IPS-20b (cell line): ENCODE data around the gene TIGAR.

Experiments
- H3K27ac ChIP-seq: one replicate; pipeline ENCODE4 v1.5.1; 2013; ENCODE audit warnings: low read length
- H3K27me3 ChIP-seq: 2 replicates; pipeline ENCODE4 v1.6.1; 2013; ENCODE audit warnings: mild to moderate bottlenecking, low read length, inconsistent platforms; ENCODE audit not compliant: insufficient read depth
- H3K36me3 ChIP-seq: 2 replicates; pipeline ENCODE4 v1.6.1; 2013; ENCODE audit warnings: low read depth, mild to moderate bottlenecking, inconsistent platforms, low read length, moderate library complexity; ENCODE audit not compliant: insufficient read depth
- H3K4me1 ChIP-seq: 2 replicates; pipeline ENCODE4 v1.6.1; 2013; ENCODE audit warnings: mild to moderate bottlenecking, control low read depth, inconsistent platforms, low read length, moderate library complexity; ENCODE audit not compliant: insufficient read depth
- H3K4me3 ChIP-seq: 2 replicates; pipeline ENCODE4 v1.5.1; 2013; ENCODE audit warnings: mild to moderate bottlenecking, low read length, inconsistent platforms
- H3K9ac ChIP-seq: 2 replicates; pipeline ENCODE4 v1.6.1; 2013; ENCODE audit warnings: low read depth, mild to moderate bottlenecking, inconsistent platforms, low read length, moderate library complexity
- H3K9me3 ChIP-seq: 2 replicates; pipeline ENCODE4 v1.6.1; 2013; ENCODE audit warnings: mild to moderate bottlenecking, low read depth, low read length, inconsistent platforms; ENCODE audit not compliant: insufficient read depth

Gene TIGAR

GRCh38 chr12:4323396-4323795 lies 2.4 kb downstream of the TIGAR start:
- H3K9me3 ChIP-seq: no peaks in the 10 kb centered on the region
- peaks cover 10% of the 10 kb centered on the region; the same call in 1 of the 2 replicates for H3K27me3 ChIP-seq
- H3K9ac ChIP-seq: no peak overlapping the region
- H3K36me3 ChIP-seq: peaks cover 12% of the 10 kb centered on the region
- H3K4me1 ChIP-seq: no peaks in the 10 kb centered on the region
- H3K4me3 ChIP-seq: no peak overlapping the region
- no peak overlapping the region for H3K27ac ChIP-seq

- Histone ChIP-seq H3K27ac (no peak overlapping the region), H3K27me3 (peaks cover 3% of the 10 kb centered on the region; the same call in 1 of the 2 replicates), H3K4me3 (no peak overlapping the region), H3K9me3 (no peaks in the 10 kb centered on the region), H3K9ac (no peak overlapping the region), H3K4me1 (no peaks in the 10 kb centered on the region), H3K36me3 (peaks cover 12% of the 10 kb centered on the region)
Observed at GRCh38 chr12:4324366-4324765, 3.4 kb downstream of the TIGAR start.

GRCh38 chr12:4325966-4326365 lies 5.0 kb downstream of the TIGAR start:
- Histone ChIP-seq H3K9me3 (no peaks in the 10 kb centered on the region), H3K4me3 (no peak overlapping the region), H3K27me3 (no peaks in the 10 kb centered on the region), H3K36me3 (peaks cover 15% of the 10 kb centered on the region), H3K9ac (no peak overlapping the region), H3K27ac (no peak overlapping the region), H3K4me1 (no peaks in the 10 kb centered on the region)

- H3K27ac ChIP-seq: no peak overlapping the region
- no peaks in the 10 kb centered on the region for H3K4me1 ChIP-seq
- no peak overlapping the region for H3K4me3 ChIP-seq
- no peaks in the 10 kb centered on the region for H3K27me3 ChIP-seq
- H3K9ac ChIP-seq: no peak overlapping the region
- H3K36me3 ChIP-seq: peaks cover 20% of the 10 kb centered on the region
- no peaks in the 10 kb centered on the region for H3K9me3 ChIP-seq
Observed at GRCh38 chr12:4327293-4327692, 6.3 kb downstream of the TIGAR start.

- H3K36me3 ChIP-seq: peaks cover 38% of the 10 kb centered on the region; the same call in 1 of the 2 replicates
- no peak overlapping the region for H3K9ac ChIP-seq
- H3K9me3 ChIP-seq: no peaks in the 10 kb centered on the region
- no peak overlapping the region for H3K27ac ChIP-seq
- no peaks in the 10 kb centered on the region for H3K27me3 ChIP-seq
- no peak overlapping the region for H3K4me3 ChIP-seq
- H3K4me1 ChIP-seq: no peaks in the 10 kb centered on the region
Observed at GRCh38 chr12:4330203-4330602, 9.2 kb downstream of the TIGAR start.

- Histone ChIP-seq H3K36me3 (peaks cover 43% of the 10 kb centered on the region), H3K9me3 (no peaks in the 10 kb centered on the region), H3K27me3 (no peaks in the 10 kb centered on the region), H3K4me3 (no peak overlapping the region), H3K27ac (no peak overlapping the region), H3K9ac (no peak overlapping the region), H3K4me1 (no peaks in the 10 kb centered on the region)
Observed at GRCh38 chr12:4331221-4331620, 10.2 kb downstream of the TIGAR start.

- Histone ChIP-seq H3K4me3 (no peak overlapping the region), H3K27me3 (no peaks in the 10 kb centered on the region), H3K9me3 (no peaks in the 10 kb centered on the region), H3K4me1 (no peaks in the 10 kb centered on the region), H3K36me3 (peaks cover 47% of the 10 kb centered on the region), H3K9ac (no peak overlapping the region), H3K27ac (no peak overlapping the region)
Observed at GRCh38 chr12:4331842-4332241, 10.8 kb downstream of the TIGAR start.

- no peak overlapping the region for H3K4me3 ChIP-seq
- H3K9ac ChIP-seq: no peak overlapping the region
- no peaks in the 10 kb centered on the region for H3K4me1 ChIP-seq
- H3K27me3 ChIP-seq: no peaks in the 10 kb centered on the region
- H3K27ac ChIP-seq: no peak overlapping the region
- H3K36me3 ChIP-seq: peaks cover 40% of the 10 kb centered on the region
- no peaks in the 10 kb centered on the region for H3K9me3 ChIP-seq
Observed at GRCh38 chr12:4346931-4347330, 25.9 kb downstream of the TIGAR start.

GRCh38 chr12:4353785-4354208 lies 32.8 kb downstream of the TIGAR start:
- Histone ChIP-seq H3K27ac (no peak overlapping the region), H3K36me3 (peaks cover 49% of the 10 kb centered on the region), H3K9ac (no peak overlapping the region), H3K4me3 (no peak overlapping the region), H3K27me3 (no peaks in the 10 kb centered on the region), H3K4me1 (no peaks in the 10 kb centered on the region), H3K9me3 (0 out of 2 replicates have a peak, but pooled peaks cover under 1% of the 10 kb centered on the region)

- Histone ChIP-seq H3K9ac (no peak overlapping the region), H3K36me3 (peaks cover 36% of the 10 kb centered on the region), H3K27ac (no peak overlapping the region), H3K4me3 (no peak overlapping the region), H3K9me3 (peaks cover 4% of the 10 kb centered on the region; the same call in 1 of the 2 replicates), H3K27me3 (no peaks in the 10 kb centered on the region), H3K4me1 (no peaks in the 10 kb centered on the region)
Observed at GRCh38 chr12:4355156-4356040, 34.4 kb downstream of the TIGAR start.

- H3K27me3 ChIP-seq: no peaks in the 10 kb centered on the region
- H3K27ac ChIP-seq: no peak overlapping the region
- no peak overlapping the region for H3K9ac ChIP-seq
- H3K4me3 ChIP-seq: no peak overlapping the region
- H3K36me3 ChIP-seq: peaks cover 32% of the 10 kb centered on the region
- peaks cover 4% of the 10 kb centered on the region; the same call in 1 of the 2 replicates for H3K9me3 ChIP-seq
- no peaks in the 10 kb centered on the region for H3K4me1 ChIP-seq
Observed at GRCh38 chr12:4356041-4356327, 35.0 kb downstream of the TIGAR start.

- Histone ChIP-seq H3K9ac (no peak overlapping the region), H3K4me1 (no peaks in the 10 kb centered on the region), H3K36me3 (no peaks in the 10 kb centered on the region), H3K27ac (no peak overlapping the region), H3K27me3 (no peaks in the 10 kb centered on the region), H3K4me3 (no peak overlapping the region), H3K9me3 (no peaks in the 10 kb centered on the region)
Observed at GRCh38 chr12:4366090-4366489, 45.1 kb downstream of the TIGAR start.
